HG03159 (cell line): ENCODE measurements around the gene UTP3.
A peak's percentile ranks its signal among the peaks of the same experiment; 100 is the strongest.
"Not testable (repeated sequence)": the region's sequence is repeated elsewhere in the genome, so short reads cannot be mapped to it uniquely, and the experiment has no call there.

Experiments used
- ATAC-seq: cut with Tn5 transposase; IDR thresholded peaks from one replicate; pipeline ENCODE4 v1.9.1; 2021; ENCODE audit warnings: mild to moderate bottlenecking, moderate library complexity; ENCODE audit not compliant: unreplicated experiment

The UTP3 gene

DNA sequence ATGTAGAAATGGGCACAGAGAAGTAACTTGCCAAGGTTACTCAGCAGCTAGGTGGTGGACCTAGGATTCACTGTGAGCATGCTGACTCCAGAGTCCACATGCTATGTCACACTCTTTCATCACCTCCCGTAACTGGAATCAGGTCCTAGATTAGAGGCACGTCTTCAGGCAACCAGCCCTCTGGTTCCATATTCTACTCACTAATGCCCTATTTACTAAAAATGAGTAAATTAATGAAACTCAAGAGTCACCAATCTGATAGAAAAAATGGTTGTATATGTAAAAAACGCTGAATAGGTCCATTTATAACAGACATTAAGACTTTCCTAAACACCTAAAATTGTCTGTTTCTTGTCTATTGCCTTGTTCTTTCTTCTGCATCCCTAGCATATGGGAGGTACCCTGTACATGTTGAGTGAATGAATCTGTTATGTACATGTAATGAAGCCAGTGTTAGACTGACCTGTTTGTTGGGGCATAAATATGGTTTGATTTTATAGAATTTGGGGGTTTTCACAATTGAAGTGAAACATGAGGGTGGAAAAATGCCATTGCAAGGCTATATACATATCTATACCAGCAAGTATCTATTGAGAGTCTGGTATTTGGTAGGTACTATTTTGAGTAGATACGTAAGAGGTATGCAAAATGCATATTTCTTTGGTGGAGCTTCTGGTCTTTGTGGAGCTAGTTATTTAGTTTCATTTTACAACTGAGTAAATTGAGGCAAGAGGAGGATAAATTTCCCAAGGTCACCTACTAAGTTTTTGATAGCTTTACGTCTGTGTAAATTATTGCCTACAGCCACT is 26.0 kb downstream of the UTP3 start:
- ATAC-seq = peak; percentile 52

GRCh38 chr4:70715097-70715496 is 26.8 kb downstream of the UTP3 start:
- ATAC-seq = peak; percentile 27

DNA sequence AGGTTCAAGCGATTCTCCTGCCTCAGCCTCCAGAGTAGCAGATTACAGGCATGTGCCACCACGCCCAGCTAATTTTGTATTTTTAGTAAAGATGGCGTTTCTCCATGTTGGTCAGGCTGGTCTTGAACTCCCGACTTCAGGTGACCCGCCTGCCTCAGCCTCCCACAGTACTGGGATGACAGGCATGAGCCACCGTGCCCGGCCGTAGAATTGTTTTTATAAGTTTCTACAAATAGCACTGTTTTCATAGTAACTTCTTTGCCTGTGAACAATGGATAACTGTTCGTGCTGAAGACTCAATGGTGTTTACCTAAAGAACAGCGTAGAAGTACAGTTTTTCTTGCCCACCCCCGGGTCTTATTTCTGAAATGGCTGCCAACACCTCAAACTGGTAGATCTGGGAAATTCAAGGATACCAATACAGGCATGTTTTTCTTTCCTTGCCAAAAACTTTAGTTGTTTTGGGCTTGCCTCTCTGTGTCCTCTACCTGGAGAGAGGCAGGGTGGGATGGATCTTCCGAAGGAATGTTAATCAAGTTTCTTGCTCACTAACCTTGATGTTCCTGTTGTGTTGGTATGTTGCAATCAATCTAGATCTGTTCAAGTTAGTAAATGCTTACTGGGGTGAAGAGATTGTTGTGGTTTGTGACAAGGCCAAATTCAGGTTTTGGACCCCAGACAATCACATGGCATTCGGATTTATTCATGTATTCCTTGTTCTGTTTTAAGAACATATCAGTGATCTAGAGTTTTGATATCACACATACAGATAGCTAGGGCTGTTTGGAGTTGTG is 30.7 kb downstream of the UTP3 start:
- ATAC-seq = no peak

DNA sequence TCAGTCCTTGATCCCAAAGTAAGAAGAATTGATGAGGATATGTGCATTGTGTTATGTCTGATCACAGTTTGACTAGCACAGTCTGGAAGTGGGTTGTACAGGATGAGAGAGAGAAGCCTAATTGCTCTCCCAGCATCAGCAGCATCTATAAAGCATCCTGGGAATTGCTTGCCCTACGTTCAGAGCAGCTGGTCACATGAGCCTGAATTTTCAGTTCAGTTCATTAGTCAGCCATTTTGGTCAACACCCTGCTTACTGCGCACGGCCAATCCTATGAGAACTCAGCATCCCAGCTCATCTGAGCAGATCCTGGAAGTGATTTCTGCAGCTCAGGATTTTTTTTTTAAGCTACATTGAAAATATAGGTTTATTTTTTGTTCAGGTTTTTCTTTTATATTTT is 33.4 kb downstream of the UTP3 start, which contains the start of gene RUFY3:
RUFY3 (plus strand) TSS at position 218 of the 400 bp plus-strand sequence. CDS start 610 bp downstream, outside the sequence.
- no peak for ATAC-seq

DNA sequence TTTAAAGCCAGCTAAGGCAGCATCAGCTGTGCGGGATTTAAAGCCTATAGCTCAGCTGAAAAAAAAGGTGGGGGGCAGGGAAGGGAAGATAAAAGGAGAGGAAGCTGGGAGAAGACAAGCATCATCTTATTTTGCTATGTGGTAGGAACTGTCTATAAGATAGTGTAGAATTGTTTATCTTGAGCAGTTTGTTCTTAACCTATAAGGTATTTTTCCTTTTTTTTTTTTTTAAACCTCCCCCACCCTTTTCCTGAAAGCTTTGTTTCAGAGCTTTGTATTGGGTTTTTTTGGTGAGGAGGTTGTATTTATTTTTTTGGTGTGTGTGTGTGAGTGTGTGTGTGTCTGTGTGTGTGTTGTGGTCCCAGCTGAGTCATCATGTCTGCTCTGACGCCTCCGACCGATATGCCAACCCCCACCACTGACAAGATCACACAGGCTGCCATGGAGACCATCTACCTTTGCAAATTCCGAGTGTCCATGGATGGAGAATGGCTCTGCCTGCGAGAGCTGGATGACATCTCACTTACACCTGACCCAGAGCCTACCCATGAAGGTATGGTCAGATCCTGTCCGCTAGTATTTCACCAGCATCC is 34.0 kb downstream of the UTP3 start:
- no peak for ATAC-seq

DNA sequence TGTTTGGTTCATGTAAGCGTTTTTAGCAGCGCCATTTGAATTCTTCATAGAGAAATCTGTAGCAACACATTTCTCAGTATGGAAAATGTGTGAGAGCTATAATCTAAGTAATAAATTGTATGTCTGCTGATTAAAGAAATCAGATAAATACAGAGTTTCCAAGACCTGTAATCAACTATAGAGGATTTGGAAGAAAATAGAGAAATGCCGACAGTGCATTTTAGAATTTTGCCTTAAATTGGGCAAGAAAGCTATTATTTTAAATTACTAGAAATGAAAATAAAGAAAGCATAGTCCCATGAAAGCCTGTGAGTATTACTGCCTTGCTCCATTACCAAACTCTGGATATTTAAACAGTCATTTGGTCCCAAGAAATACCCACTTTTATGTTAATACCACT is 36.1 kb downstream of the UTP3 start:
- no peak for ATAC-seq

- no peak for ATAC-seq
These were observed 37.3 kb downstream of the UTP3 start for GRCh38 chr4:70725633-70726032.

GRCh38 chr4:70726515-70726914 is 38.2 kb downstream of the UTP3 start:
- not testable (repeated sequence) for ATAC-seq

DNA sequence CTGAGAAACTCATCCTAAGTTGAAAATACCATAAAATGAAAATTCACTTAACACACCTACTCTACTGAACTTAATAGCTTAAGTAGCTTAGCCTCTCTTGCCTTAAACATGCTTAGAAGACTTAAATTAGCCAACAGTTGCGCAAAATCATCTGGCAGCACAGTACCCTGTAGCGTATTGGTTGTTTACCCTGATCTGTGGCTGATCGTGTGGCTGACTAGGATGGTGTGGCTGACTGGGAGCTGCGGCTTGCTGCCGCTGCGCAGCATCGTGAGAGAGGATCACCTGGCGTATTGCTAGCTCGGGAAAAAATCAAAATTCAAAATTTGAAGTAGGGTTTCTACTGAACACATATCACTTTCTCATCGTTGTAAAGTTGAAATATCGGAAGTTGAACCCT is 39.8 kb downstream of the UTP3 start:
- no peak for ATAC-seq

DNA sequence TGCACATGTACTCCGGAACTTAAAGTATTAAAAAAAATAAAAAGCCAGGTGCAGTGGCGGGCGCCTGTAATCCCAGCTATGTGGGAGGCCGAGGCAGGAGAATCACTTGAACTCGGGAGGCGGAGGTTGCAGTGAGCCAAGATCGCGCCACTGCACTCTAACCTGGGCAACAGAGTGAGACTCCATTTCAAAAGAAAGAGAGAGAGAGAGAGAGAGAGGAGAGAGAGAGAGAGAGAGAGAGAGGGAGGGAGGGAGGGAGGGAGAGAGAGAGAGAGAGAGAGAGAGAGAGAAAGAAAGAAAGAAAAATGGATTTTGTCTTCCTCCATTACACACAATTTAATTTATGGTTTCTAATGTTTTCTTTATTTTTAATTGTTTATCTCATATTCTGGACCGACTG is 44.5 kb downstream of the UTP3 start:
- not testable (repeated sequence) for ATAC-seq

- peak; percentile 87 for ATAC-seq
These were observed 46.0 kb downstream of the UTP3 start for GRCh38 chr4:70734168-70734954.

- no peak for ATAC-seq
These were observed 46.6 kb downstream of the UTP3 start for GRCh38 chr4:70734971-70735370.

- not testable (repeated sequence) for ATAC-seq
These were observed 47.6 kb downstream of the UTP3 start for GRCh38 chr4:70735915-70736314.

DNA sequence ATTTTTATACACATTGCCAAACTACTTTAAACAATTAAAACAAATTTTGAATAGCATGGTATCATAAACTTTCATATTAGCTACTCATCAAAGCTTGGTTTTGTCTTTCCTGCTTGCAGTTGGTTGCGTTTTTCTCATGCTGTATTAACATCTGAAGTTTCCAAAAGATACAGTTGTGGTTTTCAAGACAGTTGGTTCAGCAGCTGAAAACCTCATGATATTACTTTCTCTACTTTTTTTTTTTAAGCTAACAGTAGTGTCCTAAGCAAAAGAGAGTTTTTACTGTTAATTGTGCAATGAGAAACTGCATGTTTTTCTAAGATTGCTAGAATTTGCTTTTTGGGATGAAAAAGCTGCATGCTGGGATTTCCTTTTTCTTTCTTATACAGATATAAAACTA is 48.7 kb downstream of the UTP3 start:
- no peak for ATAC-seq

DNA sequence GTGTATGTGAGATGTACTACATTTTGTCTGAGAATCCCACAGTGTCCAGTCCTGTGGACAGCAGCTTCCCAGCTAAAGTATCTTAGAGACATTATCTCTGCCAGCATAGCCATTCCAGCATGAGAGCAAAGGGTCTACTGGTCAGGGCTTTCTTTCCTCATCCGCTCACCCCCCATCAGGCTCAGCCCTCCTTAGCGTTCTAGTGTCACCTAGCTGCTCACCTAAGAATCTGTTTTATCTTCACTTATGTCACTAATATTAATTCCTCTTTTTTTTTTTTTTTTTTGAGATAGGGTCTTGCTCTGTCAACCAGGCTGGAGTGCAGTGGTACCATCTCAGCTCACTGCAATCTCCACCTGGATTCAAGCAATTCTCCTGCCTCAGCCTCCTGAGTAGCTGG is 49.1 kb downstream of the UTP3 start:
- ATAC-seq = no peak

GRCh38 chr4:70739496-70740337 is 51.4 kb downstream of the UTP3 start:
- ATAC-seq = no peak
